ENCODE measurements around the gene KAZN.

Gene KAZN

GRCh38 chr1:14828665-14829064 is 230.2 kb downstream of the KAZN start:
- no peaks in the 10 kb centered on the region for H3K9me3 ChIP-seq (ENCODE audit: control insufficient read depth, insufficient read depth, low read length)
- peaks cover 14% of the 10 kb centered on the region for H3K4me1 ChIP-seq (ENCODE audit: control insufficient read depth, low read length)
- H3K9me2 ChIP-seq (replicated peaks; ENCODE audit: control insufficient read depth, low read length) = no peaks in the 10 kb centered on the region
- no peak overlapping the region for H3K4me3 ChIP-seq (ENCODE audit: low read length)
- H3K27ac ChIP-seq (ENCODE audit: low read depth, low read length) = no peak overlapping the region
- peak overlapping the region; percentile 21; the same call in 1 of the 2 replicates for H3K4me2 ChIP-seq (ENCODE audit: low read length)
- H3F3A ChIP-seq (ENCODE audit: control insufficient read depth, insufficient read depth) = no peaks in the 10 kb centered on the region
- H3K79me2 ChIP-seq (ENCODE audit: control insufficient read depth, low read length) = no peaks in the 10 kb centered on the region
- no peaks in the 10 kb centered on the region for H4K20me1 ChIP-seq (ENCODE audit: control insufficient read depth, insufficient read depth, low read depth, low read length)
- no peak for TF ChIP-seq EZH2phosphoT487 (IDR thresholded peaks at IDR 0.05; ENCODE audit: borderline replicate concordance, low read length)
- TF ChIP-seq CTCF (IDR thresholded peaks at IDR 0.05; ENCODE audit: low read depth, low read length, poor library complexity, severe bottlenecking) = no peak
- H3K36me3 ChIP-seq (ENCODE audit: control insufficient read depth, low read length) = no peaks in the 10 kb centered on the region
- H3K27me3 ChIP-seq (ENCODE audit: control insufficient read depth, low read length) = no peaks in the 10 kb centered on the region

- Histone ChIP-seq H3K27ac (ENCODE audit: low read depth, low read length) (no peak overlapping the region), H3K36me3 (ENCODE audit: control insufficient read depth, low read length) (no peaks in the 10 kb centered on the region), H3K9me3 (ENCODE audit: control insufficient read depth, insufficient read depth, low read length) (no peaks in the 10 kb centered on the region; the same call in 1 of the 2 replicates), H3K4me1 (ENCODE audit: control insufficient read depth, low read length) (no peaks in the 10 kb centered on the region), H4K20me1 (ENCODE audit: control insufficient read depth, insufficient read depth, low read depth, low read length) (no peaks in the 10 kb centered on the region), H3K4me3 (ENCODE audit: low read length) (no peak overlapping the region), H3K4me2 (ENCODE audit: low read length) (no peak overlapping the region), H3F3A (ENCODE audit: control insufficient read depth, insufficient read depth) (no peaks in the 10 kb centered on the region), H3K9me2 (replicated peaks; ENCODE audit: control insufficient read depth, low read length) (no peaks in the 10 kb centered on the region), H3K79me2 (ENCODE audit: control insufficient read depth, low read length) (no peaks in the 10 kb centered on the region), H3K27me3 (ENCODE audit: control insufficient read depth, low read length) (no peaks in the 10 kb centered on the region)
- TF ChIP-seq EZH2phosphoT487 (IDR thresholded peaks at IDR 0.05; ENCODE audit: borderline replicate concordance, low read length) (no peak), CTCF (IDR thresholded peaks at IDR 0.05; ENCODE audit: low read depth, low read length, poor library complexity, severe bottlenecking) (no peak)
Observed at GRCh38 chr1:14835725-14836124, 237.2 kb downstream of the KAZN start.

GRCh38 chr1:14836426-14837140 is 238.1 kb downstream of the KAZN start:
- TF ChIP-seq EZH2phosphoT487 (IDR thresholded peaks at IDR 0.05; ENCODE audit: borderline replicate concordance, low read length) (no peak), CTCF (IDR thresholded peaks at IDR 0.05; ENCODE audit: low read depth, low read length, poor library complexity, severe bottlenecking) (no peak)
- Histone ChIP-seq H3K36me3 (ENCODE audit: control insufficient read depth, low read length) (no peaks in the 10 kb centered on the region), H3K4me3 (ENCODE audit: low read length) (no peak overlapping the region), H4K20me1 (ENCODE audit: control insufficient read depth, insufficient read depth, low read depth, low read length) (no peaks in the 10 kb centered on the region), H3K9me2 (replicated peaks; ENCODE audit: control insufficient read depth, low read length) (no peaks in the 10 kb centered on the region), H3K79me2 (ENCODE audit: control insufficient read depth, low read length) (no peaks in the 10 kb centered on the region), H3K4me1 (ENCODE audit: control insufficient read depth, low read length) (no peaks in the 10 kb centered on the region), H3K9me3 (ENCODE audit: control insufficient read depth, insufficient read depth, low read length) (peaks cover 2% of the 10 kb centered on the region), H3K27ac (ENCODE audit: low read depth, low read length) (no peak overlapping the region), H3K4me2 (ENCODE audit: low read length) (no peak overlapping the region), H3F3A (ENCODE audit: control insufficient read depth, insufficient read depth) (no peaks in the 10 kb centered on the region), H3K27me3 (ENCODE audit: control insufficient read depth, low read length) (no peaks in the 10 kb centered on the region)
